K562 (cell line): ENCODE data around the gene SCYL1. TPM values are rescaled to one million over a fixed set of nuclear protein-coding genes. Genes with fewer than 3 reads are reported as not detected.
A peak's percentile ranks its signal among the peaks of the same experiment; 100 is the strongest.

Experiments
- BRCA1 ChIP-seq, 2 experiments: fragments of 450-650 bp in 1 of 2; sonication (generic) in 1 of 2; formaldehyde crosslinking in 1 of 2; IDR thresholded peaks; 2 replicates each; pipeline versions ENCODE4 v1.5.0 to v1.6.1; 2017 to 2020; ENCODE audit warnings: mild to moderate bottlenecking in 1 of 2, missing genetic modification reagents in 1 of 2
- BRF1 ChIP-seq: IDR thresholded peaks from 3 replicates; pipeline ENCODE4 v1.6.1; 2011; ENCODE audit warnings: borderline replicate concordance, mild to moderate bottlenecking; ENCODE audit not compliant: insufficient read length; ENCODE audit errors: extremely low read depth
- CBFA2T3 ChIP-seq: fragments of 450-650 bp; IDR thresholded peaks from 2 replicates; pipeline ENCODE4 v1.6.1; 2017
- CREB3L1 ChIP-seq: fragments of 450-650 bp; IDR thresholded peaks from 2 replicates; pipeline ENCODE4 v1.6.1; 2014; ENCODE audit warnings: low read depth, mild to moderate bottlenecking, moderate library complexity, borderline replicate concordance
- ESRRA ChIP-seq: fragments of 450-650 bp; IDR thresholded peaks from 2 replicates; pipeline ENCODE4 v1.6.1; 2014; ENCODE audit warnings: low read depth, mild to moderate bottlenecking, moderate library complexity, borderline replicate concordance
- FUS ChIP-seq: fragments of 200-400 bp; formaldehyde crosslinking; optimal IDR thresholded peaks from 2 replicates; pipeline ENCODE3; 2017; ENCODE audit warnings: low read depth, low read length
- HMGXB4 ChIP-seq: sonication (generic); formaldehyde crosslinking; IDR thresholded peaks from 2 replicates; pipeline ENCODE4 v1.8.1; 2023; ENCODE audit warnings: mild to moderate bottlenecking, missing genetic modification reagents
- MYNN ChIP-seq, 2 experiments: sonication (generic); formaldehyde crosslinking in 1 of 2; IDR thresholded peaks; 2 replicates each; pipeline versions ENCODE4 v1.5.0 to v1.6.1; 2016 to 2020; ENCODE audit warnings: antibody characterized with exemption in 1 of 2, missing genetic modification reagents in 1 of 2
- PHF21A ChIP-seq: fragments of 450-650 bp; IDR thresholded peaks from 2 replicates; pipeline ENCODE4 v1.6.1; 2017; ENCODE audit warnings: low read depth, borderline replicate concordance
- RREB1 ChIP-seq: fragments of 250-450 bp; sonication (Bioruptor Pico); IDR thresholded peaks from 2 replicates; pipeline ENCODE4 v1.4.0; 2020
- SNRNP70 ChIP-seq: fragments of 200-400 bp; formaldehyde crosslinking; optimal IDR thresholded peaks from 2 replicates; pipeline ENCODE3; 2017; ENCODE audit warnings: low read depth, low read length
- SRF ChIP-seq, 2 experiments: fragments of 250-450, 450-650 bp in 1 of 2; sonication (Bioruptor Pico) in 1 of 2; sonication (generic) in 1 of 2; formaldehyde crosslinking; IDR thresholded peaks; 2 replicates each; pipeline versions ENCODE4 v1.5.0 to v1.5.1; 2020 to 2022; ENCODE audit warnings: mild to moderate bottlenecking in 1 of 2, missing genetic modification reagents in 1 of 2
- TEAD1 ChIP-seq, 2 experiments: fragments of 450-650 bp in 1 of 2; sonication (generic) in 1 of 2; formaldehyde crosslinking; IDR thresholded peaks; 2 replicates each; pipeline versions ENCODE4 v1.4.0 to v1.8.0; 2020 to 2022; ENCODE audit warnings: mild to moderate bottlenecking in 2 of 2, missing genetic modification reagents in 1 of 2
- TEAD4 ChIP-seq, 2 experiments: sonication (generic) in 1 of 2; formaldehyde crosslinking in 1 of 2; IDR thresholded peaks; 2 replicates each; pipeline versions ENCODE4 v1.6.1 to v1.8.0; 2012 to 2022; ENCODE audit warnings: borderline replicate concordance in 1 of 2, inconsistent platforms in 1 of 2, low read length in 1 of 2, mild to moderate bottlenecking in 1 of 2, missing genetic modification reagents in 1 of 2
- ZBTB8A ChIP-seq: fragments of 450-650 bp; IDR thresholded peaks from 2 replicates; pipeline ENCODE4 v1.6.1; 2018; ENCODE audit warnings: mild to moderate bottlenecking, moderate library complexity; ENCODE audit not compliant: partially characterized antibody
- ZNF589 ChIP-seq: fragments of 200-800 bp; sonication (Bioruptor generic); IDR thresholded peaks from 2 replicates; pipeline ENCODE4 v1.6.1; 2016; ENCODE audit warnings: low read depth, missing genetic modification characterization, missing compliant biosample characterization
- ZNF778 ChIP-seq: fragments of 450-650 bp; formaldehyde crosslinking; IDR thresholded peaks from 2 replicates; pipeline ENCODE4 v1.4.0; 2020; ENCODE audit warnings: mild to moderate bottlenecking, moderate library complexity
- polyA plus RNA-seq, 8 experiments: library from polyadenylated mRNA; depleted of rRNA in 4 of 8; stranded (reverse) in 5 of 8; unstranded in 3 of 8; fragments of >200 nt; fragmentation: Nextera tagmentation in 2 of 8; fragmentation: Illumina TruSeq in 1 of 8; extraction: Ambion mirVana in 2 of 8; extraction: Trizol in 1 of 8; gene quantifications; 2 replicates each; pipeline versions ENCODE4 v1.2.1 to v1.2.3, GENCODE V29; 2011 to 2014; ENCODE audit warnings: inconsistent platforms in 1 of 8, missing spikeins in 1 of 8
- total RNA-seq, 7 experiments: library from RNA; depleted of rRNA in 6 of 7; stranded (reverse); fragments of >200 nt in 6 of 7; fragmentation: Illumina TruSeq in 2 of 7; extraction: Trizol in 2 of 7; gene quantifications; 2 replicates each; pipeline versions ENCODE4 v1.2.1 to v1.2.3, GENCODE V29; 2011 to 2021; ENCODE audit warnings: low replicate concordance in 1 of 7

SCYL1 gene
- total and polyA plus RNA-seq, 9 of the 15 experiments (the other 6 are each of a cell fraction or from before 2014, with no cell fraction given) = 1.9 to 145 (median 57.6) TPM

- TF ChIP-seq ESRRA (peak; percentile 79; the same call in 1 of the 2 replicates), BRF1 (no peak), CBFA2T3 (peak; percentile 5; the same call in 1 of the 2 replicates), BRCA1 (IDR thresholded peaks at IDR 0.05) (no peak), BRCA1 (CRISPR knock-in tag; IDR thresholded peaks at IDR 0.05) (no peak), RREB1 (CRISPR knock-in tag) (no peak), HMGXB4 (CRISPR knock-in tag) (0 out of 2 replicates have a peak, but pooled peaks have one; percentile 44), PHF21A (0 out of 2 replicates have a peak, but pooled peaks have one; percentile 8), TEAD1 (CRISPR knock-in tag; IDR thresholded peaks at IDR 0.05) (no peak), MYNN (IDR thresholded peaks at IDR 0.05) (0 out of 2 replicates have a peak, but pooled peaks have one; percentile 39), MYNN (CRISPR knock-in tag; IDR thresholded peaks at IDR 0.05) (no peak), SRF (CRISPR knock-in tag; IDR thresholded peaks at IDR 0.05) (no peak), FUS (peak; percentile 43), TEAD4 (IDR thresholded peaks at IDR 0.05; ENCODE audit: low read length) (no peak), TEAD4 (CRISPR knock-in tag; IDR thresholded peaks at IDR 0.05; ENCODE audit: borderline replicate concordance) (no peak), ZNF778 (CRISPR knock-in tag) (no peak), SNRNP70 (no peak), CREB3L1 (no peak), ZBTB8A (no peak), ZNF589 (CRISPR knock-in tag) (no peak)
Observed at GRCh38 chr11:65574109-65574810, 49.4 kb downstream of the SCYL1 start (continued).
